Measurements from ENCODE around the gene CRYBB1.

The CRYBB1 gene

GRCh38 chr22:26577081-26577480 lies 40.7 kb downstream of the CRYBB1 start:
- DNase-seq (ENCODE audit: low read depth in 3 of 3), result no peak

- DNase-seq (ENCODE audit: low read depth in 3 of 3), result no peak
Observed at GRCh38 chr22:26576026-26576680, 41.7 kb downstream of the CRYBB1 start.

GRCh38 chr22:26574001-26574723 lies 43.7 kb downstream of the CRYBB1 start:
- no peak for DNase-seq (ENCODE audit: low read depth in 3 of 3)

GRCh38 chr22:26573026-26573662 lies 44.7 kb downstream of the CRYBB1 start:
- no peak for DNase-seq (ENCODE audit: low read depth in 3 of 3)

- DNase-seq (ENCODE audit: low read depth in 3 of 3), result no peak
Observed at GRCh38 chr22:26570864-26571525, 46.8 kb downstream of the CRYBB1 start.

- DNase-seq (ENCODE audit: low read depth in 3 of 3), result no peak
Observed at GRCh38 chr22:26570115-26570514, 47.7 kb downstream of the CRYBB1 start.

GRCh38 chr22:26568207-26568706 lies 49.6 kb downstream of the CRYBB1 start:
- no peak for DNase-seq (ENCODE audit: low read depth in 3 of 3)

- DNase-seq (ENCODE audit: low read depth in 3 of 3), result no peak
Observed at GRCh38 chr22:26567610-26568009, 50.2 kb downstream of the CRYBB1 start.

- DNase-seq (ENCODE audit: low read depth in 3 of 3), result no peak
Observed at GRCh38 chr22:26566994-26567393, 50.8 kb downstream of the CRYBB1 start.

- no peak for DNase-seq (ENCODE audit: low read depth in 3 of 3)
Observed at GRCh38 chr22:26565889-26566288, 51.9 kb downstream of the CRYBB1 start.

GRCh38 chr22:26565181-26565580 lies 52.6 kb downstream of the CRYBB1 start:
- no peak for DNase-seq (ENCODE audit: low read depth in 3 of 3)

GRCh38 chr22:26564672-26565071 lies 53.2 kb downstream of the CRYBB1 start:
- DNase-seq (ENCODE audit: low read depth in 3 of 3), result no peak

- no peak for DNase-seq (ENCODE audit: low read depth in 3 of 3)
Observed at GRCh38 chr22:26564181-26564580, 53.6 kb downstream of the CRYBB1 start.

GRCh38 chr22:26563022-26563421 lies 54.8 kb downstream of the CRYBB1 start:
- no peak for DNase-seq (ENCODE audit: low read depth in 3 of 3)

- no peak for DNase-seq (ENCODE audit: low read depth in 3 of 3)
Observed at GRCh38 chr22:26561756-26562417, 55.9 kb downstream of the CRYBB1 start.

GRCh38 chr22:26559961-26560575 lies 57.8 kb downstream of the CRYBB1 start:
- no peak for DNase-seq (ENCODE audit: low read depth in 3 of 3)

GRCh38 chr22:26558248-26558895 lies 59.5 kb downstream of the CRYBB1 start:
- DNase-seq (ENCODE audit: low read depth in 3 of 3), result no peak

- DNase-seq (ENCODE audit: low read depth in 3 of 3), result no peak
Observed at GRCh38 chr22:26556904-26557303, 60.9 kb downstream of the CRYBB1 start.

GRCh38 chr22:26555478-26555877 lies 62.3 kb downstream of the CRYBB1 start:
- DNase-seq (ENCODE audit: low read depth in 3 of 3), result no peak

- DNase-seq (ENCODE audit: low read depth in 3 of 3), result no peak
Observed at GRCh38 chr22:26554956-26555355, 62.9 kb downstream of the CRYBB1 start.
